CD14-positive monocyte (primary cell): ENCODE results near the gene SMC4. TPM values are rescaled to one million over a fixed set of nuclear protein-coding genes. Genes with fewer than 3 reads are reported as not detected.
A peak's percentile ranks its signal among the peaks of the same experiment; 100 is the strongest.
"Not testable (repeated sequence)": the region's sequence is repeated elsewhere in the genome, so short reads cannot be mapped to it uniquely, and the experiment has no call there.

Experiments used
- DNase-seq, 3 donors: peaks; one replicate each; pipeline ENCODE4 v3.0.0-alpha.2; 2011 to 2022
- H2AFZ ChIP-seq: 2 replicates; pipeline ENCODE4 v1.6.0; 2012; ENCODE audit warnings: mild to moderate bottlenecking, low read depth, low read length, inconsistent platforms; ENCODE audit not compliant: insufficient read depth, poor library complexity, severe bottlenecking
- H3K27ac ChIP-seq, 2 donors: 1 replicate in 1 of 2; 2 replicates in 1 of 2; pipeline ENCODE4 v1.5.1; 2012 to 2013; ENCODE audit warnings: low read length in 2 of 2, control low read depth in 1 of 2, inconsistent platforms in 1 of 2, low read depth in 1 of 2, mild to moderate bottlenecking in 1 of 2
- H3K27me3 ChIP-seq, 2 donors: one replicate each; pipeline versions ENCODE4 v1.6.0 to v1.6.1; 2011 to 2013; ENCODE audit warnings: low read length in 2 of 2; ENCODE audit not compliant: control insufficient read depth in 2 of 2, insufficient read depth in 2 of 2
- H3K36me3 ChIP-seq, 2 donors: replicated peaks in 1 of 2; 1 replicate in 1 of 2; 2 replicates in 1 of 2; pipeline versions ENCODE4 v1.5.1 to v1.6.1; 2012 to 2013; ENCODE audit warnings: low read length in 2 of 2, control low read depth in 1 of 2, inconsistent platforms in 1 of 2, mild to moderate bottlenecking in 1 of 2; ENCODE audit not compliant: insufficient read depth in 2 of 2, control insufficient read depth in 1 of 2
- H3K4me1 ChIP-seq, 2 donors: 1 replicate in 1 of 2; 2 replicates in 1 of 2; pipeline versions ENCODE4 v1.5.1 to v1.6.1; 2012 to 2013; ENCODE audit warnings: low read length in 2 of 2, control low read depth in 1 of 2, inconsistent platforms in 1 of 2, mild to moderate bottlenecking in 1 of 2, moderate library complexity in 1 of 2; ENCODE audit not compliant: insufficient read depth in 2 of 2, control insufficient read depth in 1 of 2
- H3K4me2 ChIP-seq: replicated peaks from 2 replicates; pipeline ENCODE3; 2012; ENCODE audit warnings: low read length, moderate library complexity, mild to moderate bottlenecking; ENCODE audit not compliant: poor library complexity, severe bottlenecking; ENCODE audit errors: extremely low read depth
- H3K4me3 ChIP-seq, 3 experiments: fragments of 200-600 bp in 1 of 3; sonication (generic) in 1 of 3; replicated peaks in 1 of 3; 1 replicate in 2 of 3; 2 replicates in 1 of 3; pipeline ENCODE4 v1.5.1; 2011 to 2013; ENCODE audit warnings: low read length in 3 of 3, mild to moderate bottlenecking in 3 of 3, control low read depth in 2 of 3, low read depth in 2 of 3, inconsistent platforms in 1 of 3, moderate library complexity in 1 of 3
- H3K79me2 ChIP-seq: 2 replicates; pipeline ENCODE4 v1.6.0; 2012; ENCODE audit warnings: mild to moderate bottlenecking, control low read depth, inconsistent platforms, low read length, moderate library complexity; ENCODE audit not compliant: insufficient read depth
- H3K9ac ChIP-seq: 2 replicates; pipeline ENCODE4 v1.6.0; 2017; ENCODE audit warnings: low read length, mild to moderate bottlenecking; ENCODE audit not compliant: insufficient read depth, poor library complexity, severe bottlenecking
- H3K9me3 ChIP-seq, 2 donors: replicated peaks in 1 of 2; 1 replicate in 1 of 2; 2 replicates in 1 of 2; pipeline versions ENCODE4 v1.5.1 to v1.6.1; 2012 to 2013; ENCODE audit warnings: low read length in 2 of 2, control low read depth in 1 of 2; ENCODE audit not compliant: control insufficient read depth in 1 of 2, insufficient read depth in 1 of 2
- H4K20me1 ChIP-seq: 2 replicates; pipeline ENCODE4 v1.6.0; 2012; ENCODE audit warnings: mild to moderate bottlenecking, low read length, control low read depth, moderate library complexity; ENCODE audit not compliant: insufficient read depth
- H3K27ac Mint-ChIP-seq, 7 donors: one replicate each; pipeline ENCODE4 v1.8.0; 2020; ENCODE audit warnings: mild to moderate bottlenecking in 7 of 7, mixed read lengths in 7 of 7, moderate library complexity in 6 of 7, inconsistent platforms in 2 of 7
- H3K27me3 Mint-ChIP-seq, 3 donors: one replicate each; pipeline ENCODE4 v1.8.0; 2021 to 2022; ENCODE audit warnings: low read depth in 3 of 3, mild to moderate bottlenecking in 3 of 3, mixed read lengths in 3 of 3, moderate library complexity in 3 of 3, inconsistent platforms in 1 of 3
- H3K36me3 Mint-ChIP-seq, 2 donors: one replicate each; pipeline ENCODE4 v1.8.0; 2020; ENCODE audit warnings: mixed read lengths in 2 of 2, inconsistent platforms in 1 of 2, mild to moderate bottlenecking in 1 of 2
- H3K4me1 Mint-ChIP-seq: one replicate; pipeline ENCODE4 v1.8.0; 2020; ENCODE audit warnings: mild to moderate bottlenecking, mixed read lengths
- H3K4me3 Mint-ChIP-seq, 2 donors: one replicate each; pipeline ENCODE4 v1.8.0; 2020; ENCODE audit warnings: mild to moderate bottlenecking in 2 of 2, mixed read lengths in 2 of 2, moderate library complexity in 1 of 2
- H3K9me3 Mint-ChIP-seq, 7 donors: one replicate each; pipeline ENCODE4 v1.8.0; 2020 to 2022; ENCODE audit warnings: mixed read lengths in 7 of 7, mild to moderate bottlenecking in 6 of 7, moderate library complexity in 6 of 7, inconsistent platforms in 2 of 7
- CTCF ChIP-seq: fragments of 200-600 bp; IDR thresholded peaks from one replicate; pipeline ENCODE4 v1.8.0; 2022; ENCODE audit warnings: antibody characterized with exemption, mild to moderate bottlenecking
- WGBS: methylation state at CpG from one replicate; pipeline ENCODE4 v1.1.5; 2013; ENCODE audit warnings: missing lambda C conversion rate; ENCODE audit not compliant: insufficient coverage; 5-methylcytosine and 5-hydroxymethylcytosine counted together
- intact Hi-C, 2 donors: fragments of 100-400 bp; cut with micrococcal nuclease; formaldehyde crosslinking; loops; one replicate each; pipeline versions ENCODE4 v1.15.0 to v1.15.1; 2023
- polyA minus RNA-seq: library from RNA; depleted of rRNA, polyadenylated mRNA; stranded (reverse); fragments of >200 nt; gene quantifications from 2 replicates; pipeline ENCODE4 v1.2.3, GENCODE V29; 2012
- polyA plus RNA-seq, 3 donors: library from polyadenylated mRNA; depleted of rRNA in 1 of 3; unstranded in 2 of 3; stranded (reverse) in 1 of 3; fragments of 300-500 nt in 2 of 3; fragments of >200 nt in 1 of 3; fragmentation: Illumina TruSeq in 2 of 3; gene quantifications; 1 replicate in 2 of 3; 2 replicates in 1 of 3; pipeline ENCODE4 v1.2.3, GENCODE V29; 2012 to 2021
- total RNA-seq, 12 experiments: library from RNA in 1 of 12; stranded (reverse) in 1 of 12; fragments of 120-200 nt in 1 of 12; gene quantifications; one replicate each; pipeline ENCODE4 v1.2.4 and lab custom pipeline; 2013 to 2026; ENCODE audit warnings: mixed read lengths in 6 of 12, inconsistent platforms in 1 of 12

The SMC4 gene
- total RNA-seq (2013): 29.6 TPM
- polyA plus RNA-seq: 10 to 100 TPM in 2 of 3 donors, 1 to 10 TPM in 1; 6.8 to 17.2 (median 14.1) TPM
- polyA minus RNA-seq: 21.5 and 24.3 TPM in 2 replicates
- total RNA-seq (lab: John Stamatoyannopoulos, UW): 24.6 to 108 (median 46.9) reads per million in 11 experiments

GRCh38 chr3:160399125-160400029 lies at the start of gene SMC4, which contains the start of gene IFT80:
Gene SMC4 (plus strand): TSS chr3:160399650. CDS start chr3:160400827, 1,177 bp downstream.
Gene IFT80 (minus strand): TSS chr3:160399225. CDS start chr3:160384600, 14,625 bp downstream.
- Histone ChIP-seq H3K27ac (peak within 1 kb of the TSS; percentile 87 to 89), H3K27me3 (no peaks in the 10 kb centered on the region), H3K4me1 (peaks cover 17 to 32% of the 10 kb centered on the region in 2 donors), H4K20me1 (no peaks in the 10 kb centered on the region), H3K36me3 (no peaks in the 10 kb centered on the region), H2AFZ (peak within 1 kb of the TSS; percentile 95), H3K9ac (peak within 1 kb of the TSS; percentile 76), H3K9me3 (no peaks in the 10 kb centered on the region), H3K79me2 (peaks cover 69% of the 10 kb centered on the region), H3K4me3 (peak within 1 kb of the TSS; percentile 87 to 99 (median 87)), H3K4me2 (peak within 1 kb of the TSS; percentile 91)
- under 1% methylated on average over 58 of the region's 63 CpGs for WGBS
- no peak for TF ChIP-seq CTCF
- Mint-ChIP-seq H3K4me3 (peak within 1 kb of the TSS; percentile 97 to 98), H3K9me3 (no peaks in the 10 kb centered on the region), H3K4me1 (peaks cover 42% of the 10 kb centered on the region), H3K27ac (peak within 1 kb of the TSS; percentile 95 to 99 (median 98)), H3K36me3 (peaks cover 0 to 1% of the 10 kb centered on the region in 2 donors), H3K27me3 (no peaks in the 10 kb centered on the region)
- DNase-seq: peak; percentile 94
- intact Hi-C loops: loop anchor here (5.0 kb wide), 2 partner anchors 48 to 168 kb away; partner anchors contain the start of genes KPNA4 (in 2 of the 2) and TRIM59 (in 1 of the 2)

GRCh38 chr3:160355826-160356225 lies 43.6 kb upstream of the SMC4 start:
- peaks cover 26 to 29% of the 10 kb centered on the region in 2 donors for H3K36me3 Mint-ChIP-seq
- Histone ChIP-seq H3K9ac (no peak overlapping the region), H3K4me1 (no peaks in the 10 kb centered on the region), H4K20me1 (no peaks in the 10 kb centered on the region), H3K4me2 (no peak overlapping the region), H3K36me3 (peaks cover 0 to 7% of the 10 kb centered on the region in 2 donors), H3K4me3 (no peak overlapping the region), H3K79me2 (no peaks in the 10 kb centered on the region), H3K27me3 (no peaks in the 10 kb centered on the region), H3K9me3 (no peaks in the 10 kb centered on the region), H2AFZ (no peak overlapping the region), H3K27ac (no peak overlapping the region)
- no peaks in the 10 kb centered on the region for H3K27me3 Mint-ChIP-seq
- H3K27ac Mint-ChIP-seq: no peak overlapping the region
- DNase-seq: no peak
- no peaks in the 10 kb centered on the region for H3K4me1 Mint-ChIP-seq
- H3K9me3 Mint-ChIP-seq: no peaks in the 10 kb centered on the region
- intact Hi-C loops: no loop called here
- no CpG with 5 or more reads among the region's 4 CpGs for WGBS
- H3K4me3 Mint-ChIP-seq: no peak overlapping the region
- no peak for TF ChIP-seq CTCF

GRCh38 chr3:160362896-160363295 lies 36.6 kb upstream of the SMC4 start:
- H3K9me3 Mint-ChIP-seq, H4K20me1 ChIP-seq, intact Hi-C loops, H3K4me1 ChIP-seq, H3K27me3 Mint-ChIP-seq, H3K27me3 ChIP-seq, H3K9me3 ChIP-seq, H3K9ac ChIP-seq, H3K4me3 Mint-ChIP-seq, DNase-seq, H2AFZ ChIP-seq, H3K4me3 ChIP-seq, H3K4me1 Mint-ChIP-seq, H3K36me3 ChIP-seq, H3K27ac Mint-ChIP-seq, H3K4me2 ChIP-seq, H3K27ac ChIP-seq, H3K79me2 ChIP-seq: not testable (repeated sequence)
- peaks cover 15 to 28% of the 10 kb centered on the region in 2 donors for H3K36me3 Mint-ChIP-seq
- no CpG with 5 or more reads among the region's 2 CpGs for WGBS
